SK-N-SH (cell line): ENCODE measurements around the gene NSD1. TPM values are rescaled to one million over a fixed set of nuclear protein-coding genes. Genes with fewer than 3 reads are reported as not detected.
"Not testable (repeated sequence)": the region's sequence is repeated elsewhere in the genome, so short reads cannot be mapped to it uniquely, and the experiment has no call there.

Experiments used
- CTCF ChIA-PET: fragments of 300-600, 350-600 bp; formaldehyde crosslinking; extraction: SDS; loops from one replicate; lab custom pipeline; 2021; lab: Yijun Ruan, JAX
- POLR2A ChIA-PET: fragments of 350-600 bp; sonication (Branson Sonifier 250); formaldehyde crosslinking; extraction: SDS; loops from one replicate; lab custom pipeline; 2020; ENCODE audit warnings: antibody characterized with exemption, inconsistent platforms; lab: Yijun Ruan, JAX
- DNase-seq: peaks from one replicate; pipeline ENCODE4 v3.0.0; 2012
- H2AFZ ChIP-seq: fragments of 200-600 bp; sonication (generic); 2 replicates; pipeline ENCODE4 v1.8.1; 2016; ENCODE audit warnings: antibody characterized with exemption, mild to moderate bottlenecking, low read depth
- H3F3A ChIP-seq: fragments of 200-600 bp; sonication (generic); replicated peaks from 2 replicates; pipeline ENCODE3; 2016; ENCODE audit warnings: antibody characterized with exemption, mild to moderate bottlenecking; ENCODE audit not compliant: insufficient read depth
- H3K27ac ChIP-seq, 2 experiments: fragments of 200-500 bp in 1 of 2; fragments of 200-600 bp in 1 of 2; sonication (Bioruptor generic) in 1 of 2; sonication (generic), shearing (Covaris generic) in 1 of 2; 2 replicates each; pipeline versions ENCODE4 v1.5.1 to v1.6.1; 2014 to 2016; ENCODE audit warnings: low read depth in 2 of 2, inconsistent platforms in 1 of 2, low read length in 1 of 2, mild to moderate bottlenecking in 1 of 2, mixed read lengths in 1 of 2
- H3K27me3 ChIP-seq: fragments of 200-600 bp; sonication (generic), shearing (Covaris generic); 2 replicates; pipeline ENCODE4 v1.6.1; 2016; ENCODE audit warnings: mixed run types; ENCODE audit not compliant: insufficient read depth
- H3K36me3 ChIP-seq, 2 experiments: fragments of 200-500 bp in 1 of 2; fragments of 200-600 bp in 1 of 2; sonication (Bioruptor generic) in 1 of 2; sonication (generic) in 1 of 2; replicated peaks in 1 of 2; 2 replicates each; pipeline versions ENCODE3 to v1.5.1; 2014 to 2016; ENCODE audit warnings: low read length in 1 of 2, mild to moderate bottlenecking in 1 of 2; ENCODE audit not compliant: insufficient read depth in 2 of 2, control insufficient read depth in 1 of 2
- H3K4me1 ChIP-seq, 2 experiments: fragments of 200-500 bp in 1 of 2; fragments of 200-600 bp in 1 of 2; sonication (Bioruptor generic) in 1 of 2; sonication (generic), shearing (Covaris generic) in 1 of 2; 2 replicates each; pipeline versions ENCODE4 v1.5.1 to v1.6.1; 2014 to 2016; ENCODE audit warnings: low read depth in 1 of 2, low read length in 1 of 2, mixed run types in 1 of 2; ENCODE audit not compliant: insufficient read depth in 2 of 2, control insufficient read depth in 1 of 2
- H3K4me2 ChIP-seq: fragments of 200-600 bp; sonication (generic), shearing (Covaris generic); 2 replicates; pipeline ENCODE4 v1.6.1; 2017; ENCODE audit warnings: mixed run types
- H3K4me3 ChIP-seq, 2 experiments: fragments of 200-500 bp in 1 of 2; fragments of 200-600 bp in 1 of 2; sonication (Bioruptor generic) in 1 of 2; sonication (generic), shearing (Covaris generic) in 1 of 2; 2 replicates each; pipeline versions ENCODE4 v1.5.1 to v1.8.1; 2014 to 2016; ENCODE audit warnings: low read depth in 2 of 2, inconsistent platforms in 1 of 2, low read length in 1 of 2, mild to moderate bottlenecking in 1 of 2, mixed read lengths in 1 of 2, moderate library complexity in 1 of 2
- H3K79me2 ChIP-seq: fragments of 200-600 bp; sonication (generic); 2 replicates; pipeline ENCODE4 v1.8.1; 2017; ENCODE audit warnings: mild to moderate bottlenecking; ENCODE audit not compliant: insufficient read depth
- H3K9ac ChIP-seq: fragments of 200-600 bp; sonication (generic); 2 replicates; pipeline ENCODE4 v1.6.1; 2017; ENCODE audit warnings: mixed run types
- H3K9me2 ChIP-seq: fragments of 200-600 bp; sonication (generic); 2 replicates; pipeline ENCODE4 v1.6.1; 2017; ENCODE audit warnings: mixed run types
- H3K9me3 ChIP-seq: fragments of 200-600 bp; sonication (generic); 2 replicates; pipeline ENCODE4 v1.6.1; 2017; ENCODE audit warnings: mixed run types, mild to moderate bottlenecking, moderate library complexity
- H4K20me1 ChIP-seq: fragments of 200-600 bp; sonication (generic); 2 replicates; pipeline ENCODE4 v1.6.1; 2017; ENCODE audit warnings: mild to moderate bottlenecking, mixed run types; ENCODE audit not compliant: insufficient read depth
- CHD2 ChIP-seq: fragments of 150-350 bp; IDR thresholded peaks from 2 replicates; pipeline ENCODE4 v1.6.1; 2018; ENCODE audit warnings: low read length; ENCODE audit not compliant: partially characterized antibody
- CTCF ChIP-seq: fragments of 200-600 bp; sonication (generic); IDR thresholded peaks from 2 replicates; pipeline ENCODE4 v1.6.1; 2017; ENCODE audit warnings: antibody characterized with exemption, mild to moderate bottlenecking, moderate library complexity
- ELF1 ChIP-seq: IDR thresholded peaks from 2 replicates; pipeline ENCODE4 v1.4.0; 2012
- EP300 ChIP-seq, 2 experiments: IDR thresholded peaks; 2 replicates each; pipeline versions ENCODE4 v1.4.0 to v1.6.1; 2012; ENCODE audit warnings: borderline replicate concordance in 1 of 2, low read depth in 1 of 2, low read length in 1 of 2
- FOSL2 ChIP-seq: IDR thresholded peaks from 2 replicates; pipeline ENCODE4 v1.4.0; 2012; ENCODE audit warnings: low read depth, mild to moderate bottlenecking, moderate library complexity, borderline replicate concordance
- FOXJ3 ChIP-seq: sonication (generic); formaldehyde crosslinking; IDR thresholded peaks from 2 replicates; pipeline ENCODE4 v1.5.1; 2020; ENCODE audit warnings: mild to moderate bottlenecking, missing genetic modification reagents
- FOXM1 ChIP-seq: IDR thresholded peaks from 2 replicates; pipeline ENCODE4 v1.4.0; 2012; ENCODE audit warnings: low read depth, mild to moderate bottlenecking
- GABPA ChIP-seq: IDR thresholded peaks from 2 replicates; pipeline ENCODE4 v1.4.0; 2012; ENCODE audit warnings: low read depth, mild to moderate bottlenecking
- GATA2 ChIP-seq: sonication (generic); formaldehyde crosslinking; IDR thresholded peaks from 2 replicates; pipeline ENCODE4 v1.5.0; 2020; ENCODE audit warnings: mild to moderate bottlenecking, missing genetic modification reagents
- IRF3 ChIP-seq: fragments of 150-350 bp; IDR thresholded peaks from 2 replicates; pipeline ENCODE4 v1.6.1; 2016; ENCODE audit warnings: mild to moderate bottlenecking, low read depth, low read length
- MEF2A ChIP-seq: IDR thresholded peaks from 2 replicates; pipeline ENCODE4 v1.4.0; 2012; ENCODE audit warnings: low read depth, borderline replicate concordance
- NRF1 ChIP-seq: IDR thresholded peaks from 2 replicates; pipeline ENCODE4 v1.6.1; 2012; ENCODE audit warnings: low read depth, mild to moderate bottlenecking, low read length
- POLR2AphosphoS5 ChIP-seq: IDR thresholded peaks from 2 replicates; pipeline ENCODE4 v1.6.1; 2012; ENCODE audit warnings: low read depth, low read length
- RCOR1 ChIP-seq: fragments of 150-350 bp; IDR thresholded peaks from 2 replicates; pipeline ENCODE4 v1.6.1; 2017; ENCODE audit warnings: antibody characterized with exemption, low read length
- RFX5 ChIP-seq: IDR thresholded peaks from 2 replicates; pipeline ENCODE4 v1.6.1; 2012; ENCODE audit warnings: mild to moderate bottlenecking, improper control_type of control experiment, low read length
- RXRA ChIP-seq: IDR thresholded peaks from 2 replicates; pipeline ENCODE4 v1.4.0; 2012; ENCODE audit warnings: low read depth, mild to moderate bottlenecking, borderline replicate concordance
- SMC3 ChIP-seq: IDR thresholded peaks from 2 replicates; pipeline ENCODE4 v1.6.1; 2012; ENCODE audit warnings: low read depth, low read length, improper control_type of control experiment
- USF2 ChIP-seq: fragments of 150-350 bp; IDR thresholded peaks from 2 replicates; pipeline ENCODE4 v1.6.1; 2017; ENCODE audit warnings: antibody characterized with exemption, low read length, low read depth, borderline replicate concordance
- ZBTB33 ChIP-seq: IDR thresholded peaks from 2 replicates; pipeline ENCODE4 v1.4.0; 2012; ENCODE audit warnings: low read depth, borderline replicate concordance
- WGBS: methylation state at CpG from one replicate; pipeline ENCODE4 v1.1.6; 2017; ENCODE audit warnings: low lambda C conversion rate; 5-methylcytosine and 5-hydroxymethylcytosine counted together
- polyA plus RNA-seq, 3 experiments: library from polyadenylated mRNA; depleted of rRNA; stranded (reverse); fragments of >200 nt; gene quantifications; 2 replicates each; pipeline ENCODE4 v1.2.3, GENCODE V29; 2012

The NSD1 gene
- polyA plus RNA-seq, 1 of the 3 experiments (the other 2 are of a cell fraction) = 6.7 TPM

GRCh38 chr5:177176175-177176711, 42.7 kb downstream of the NSD1 start:
- Histone ChIP-seq H3K9me3 (no peaks in the 10 kb centered on the region), H3K9me2 (no peaks in the 10 kb centered on the region), H3K4me1 (no peaks in the 10 kb centered on the region), H3K36me3 (peaks cover 0 to 4% of the 10 kb centered on the region in 2 experiments), H3K9ac (no peak overlapping the region), H3K27me3 (no peaks in the 10 kb centered on the region), H3K27ac (no peak overlapping the region), H3K4me2 (no peak overlapping the region), H2AFZ (no peak overlapping the region), H3K79me2 (peaks cover 95% of the 10 kb centered on the region), H3F3A (no peaks in the 10 kb centered on the region), H3K4me3 (no peak overlapping the region), H4K20me1 (0 out of 2 replicates have a peak, but pooled peaks cover 3% of the 10 kb centered on the region)
- ChIA-PET CTCF (no interaction called here), POLR2A (no interaction called here)
- no peak for DNase-seq
- 89% methylated on average over 8 of the region's 8 CpGs for WGBS
- TF ChIP-seq USF2 = no peak
- no peak for TF ChIP-seq GATA2
- TF ChIP-seq EP300 (IDR thresholded peaks at IDR 0.05; ENCODE audit: borderline replicate concordance in 1 of 2, low read depth in 1 of 2, low read length in 1 of 2) = no peak
- no peak for TF ChIP-seq CTCF
- TF ChIP-seq FOSL2 = no peak
- TF ChIP-seq GABPA = no peak
- no peak for TF ChIP-seq NRF1
- TF ChIP-seq RCOR1 = no peak
- TF ChIP-seq POLR2AphosphoS5 = no peak
- TF ChIP-seq ELF1 = no peak
- no peak for TF ChIP-seq MEF2A
- no peak for TF ChIP-seq RXRA
- TF ChIP-seq RFX5 = no peak
- no peak for TF ChIP-seq SMC3
- TF ChIP-seq FOXM1 = no peak
- TF ChIP-seq IRF3 = no peak
- TF ChIP-seq CHD2 = no peak
- no peak for TF ChIP-seq ZBTB33
- TF ChIP-seq FOXJ3 (CRISPR knock-in tag) = no peak

- H3K9me3 ChIP-seq, H3F3A ChIP-seq, H3K4me1 ChIP-seq, H3K9ac ChIP-seq, H3K27me3 ChIP-seq, H3K9me2 ChIP-seq, H2AFZ ChIP-seq, DNase-seq, H4K20me1 ChIP-seq, H3K4me2 ChIP-seq, H3K4me3 ChIP-seq, H3K36me3 ChIP-seq, POLR2A ChIA-PET, H3K27ac ChIP-seq: not testable (repeated sequence)
- peaks cover 92% of the 10 kb centered on the region for H3K79me2 ChIP-seq
- WGBS = over 99% methylated on average over 7 of the region's 9 CpGs
- CTCF ChIA-PET = interaction anchor here (1.1 kb wide), 1 partner anchor 37 kb away, joined by 3 read pairs; no protein-coding TSS in a partner anchor
Observed at GRCh38 chr5:177177847-177178437, 44.4 kb downstream of the NSD1 start.
